GM18505 (cell line): ENCODE measurements around the gene FARS2.

Experiments
- ATAC-seq: cut with Tn5 transposase; IDR thresholded peaks from one replicate; pipeline ENCODE4 v1.9.1; 2021; ENCODE audit not compliant: unreplicated experiment
- POLR2A ChIP-seq: IDR thresholded peaks from 4 replicates; pipeline ENCODE4 v1.6.1; 2011; ENCODE audit warnings: borderline replicate concordance; ENCODE audit not compliant: insufficient read depth, insufficient read length; ENCODE audit errors: extremely low read depth

FARS2 gene

GRCh38 chr6:5438922-5439584 lies 177.7 kb downstream of the FARS2 start:
- no peak for TF ChIP-seq POLR2A
- no peak for ATAC-seq

GRCh38 chr6:5439749-5440148 lies 178.4 kb downstream of the FARS2 start:
- no peak for ATAC-seq
- no peak for TF ChIP-seq POLR2A

GRCh38 chr6:5442319-5442718 lies 181.0 kb downstream of the FARS2 start:
- ATAC-seq: no peak
- no peak for TF ChIP-seq POLR2A

GRCh38 chr6:5442916-5443315 lies 181.6 kb downstream of the FARS2 start:
- TF ChIP-seq POLR2A: no peak

GRCh38 chr6:5443491-5443890 lies 182.2 kb downstream of the FARS2 start:
- TF ChIP-seq POLR2A: no peak
- no peak for ATAC-seq

More at GRCh38 chr6:5442916-5443315, 181.6 kb downstream of the FARS2 start:
- no peak for ATAC-seq

- no peak for TF ChIP-seq POLR2A
- no peak for ATAC-seq
Observed at GRCh38 chr6:5446362-5447075, 185.2 kb downstream of the FARS2 start.

- no peak for ATAC-seq
- TF ChIP-seq POLR2A: no peak
Observed at GRCh38 chr6:5447921-5448320, 186.6 kb downstream of the FARS2 start.

GRCh38 chr6:5450073-5450472 lies 188.8 kb downstream of the FARS2 start:
- no peak for ATAC-seq
- TF ChIP-seq POLR2A: no peak

GRCh38 chr6:5453546-5453945 lies 192.2 kb downstream of the FARS2 start:
- TF ChIP-seq POLR2A: no peak
- no peak for ATAC-seq

GRCh38 chr6:5455142-5455541 lies 193.8 kb downstream of the FARS2 start:
- ATAC-seq: no peak
- TF ChIP-seq POLR2A: no peak

GRCh38 chr6:5457041-5457440 lies 195.7 kb downstream of the FARS2 start:
- no peak for ATAC-seq

GRCh38 chr6:5457983-5458683 lies 196.8 kb downstream of the FARS2 start:
- no peak for TF ChIP-seq POLR2A
- ATAC-seq: no peak

More at GRCh38 chr6:5457041-5457440, 195.7 kb downstream of the FARS2 start:
- TF ChIP-seq POLR2A: no peak

- no peak for ATAC-seq
- TF ChIP-seq POLR2A: no peak
Observed at GRCh38 chr6:5459346-5459745, 198.0 kb downstream of the FARS2 start.

GRCh38 chr6:5461365-5461764 lies 200.1 kb downstream of the FARS2 start:
- ATAC-seq: no peak
- TF ChIP-seq POLR2A: no peak
